CD14-positive monocyte (primary cell): ENCODE results near the gene SERINC2. TPM values are rescaled to one million over a fixed set of nuclear protein-coding genes. Genes with fewer than 3 reads are reported as not detected.
"Not testable (repeated sequence)": the region's sequence is repeated elsewhere in the genome, so short reads cannot be mapped to it uniquely, and the experiment has no call there.

Experiments
- DNase-seq, 3 donors: peaks; one replicate each; pipeline ENCODE4 v3.0.0-alpha.2; 2011 to 2022
- H2AFZ ChIP-seq: 2 replicates; pipeline ENCODE4 v1.6.0; 2012; ENCODE audit warnings: mild to moderate bottlenecking, low read depth, low read length, inconsistent platforms; ENCODE audit not compliant: insufficient read depth, poor library complexity, severe bottlenecking
- H3K27ac ChIP-seq, 2 donors: 1 replicate in 1 of 2; 2 replicates in 1 of 2; pipeline ENCODE4 v1.5.1; 2012 to 2013; ENCODE audit warnings: low read length in 2 of 2, control low read depth in 1 of 2, inconsistent platforms in 1 of 2, low read depth in 1 of 2, mild to moderate bottlenecking in 1 of 2
- H3K27me3 ChIP-seq, 2 donors: one replicate each; pipeline versions ENCODE4 v1.6.0 to v1.6.1; 2011 to 2013; ENCODE audit warnings: low read length in 2 of 2; ENCODE audit not compliant: control insufficient read depth in 2 of 2, insufficient read depth in 2 of 2
- H3K36me3 ChIP-seq, 2 donors: replicated peaks in 1 of 2; 1 replicate in 1 of 2; 2 replicates in 1 of 2; pipeline versions ENCODE4 v1.5.1 to v1.6.1; 2012 to 2013; ENCODE audit warnings: low read length in 2 of 2, control low read depth in 1 of 2, inconsistent platforms in 1 of 2, mild to moderate bottlenecking in 1 of 2; ENCODE audit not compliant: insufficient read depth in 2 of 2, control insufficient read depth in 1 of 2
- H3K4me1 ChIP-seq, 2 donors: 1 replicate in 1 of 2; 2 replicates in 1 of 2; pipeline versions ENCODE4 v1.5.1 to v1.6.1; 2012 to 2013; ENCODE audit warnings: low read length in 2 of 2, control low read depth in 1 of 2, inconsistent platforms in 1 of 2, mild to moderate bottlenecking in 1 of 2, moderate library complexity in 1 of 2; ENCODE audit not compliant: insufficient read depth in 2 of 2, control insufficient read depth in 1 of 2
- H3K4me2 ChIP-seq: replicated peaks from 2 replicates; pipeline ENCODE3; 2012; ENCODE audit warnings: low read length, moderate library complexity, mild to moderate bottlenecking; ENCODE audit not compliant: poor library complexity, severe bottlenecking; ENCODE audit errors: extremely low read depth
- H3K4me3 ChIP-seq, 3 experiments: fragments of 200-600 bp in 1 of 3; sonication (generic) in 1 of 3; replicated peaks in 1 of 3; 1 replicate in 2 of 3; 2 replicates in 1 of 3; pipeline ENCODE4 v1.5.1; 2011 to 2013; ENCODE audit warnings: low read length in 3 of 3, mild to moderate bottlenecking in 3 of 3, control low read depth in 2 of 3, low read depth in 2 of 3, inconsistent platforms in 1 of 3, moderate library complexity in 1 of 3
- H3K79me2 ChIP-seq: 2 replicates; pipeline ENCODE4 v1.6.0; 2012; ENCODE audit warnings: mild to moderate bottlenecking, control low read depth, inconsistent platforms, low read length, moderate library complexity; ENCODE audit not compliant: insufficient read depth
- H3K9ac ChIP-seq: 2 replicates; pipeline ENCODE4 v1.6.0; 2017; ENCODE audit warnings: low read length, mild to moderate bottlenecking; ENCODE audit not compliant: insufficient read depth, poor library complexity, severe bottlenecking
- H3K9me3 ChIP-seq, 2 donors: replicated peaks in 1 of 2; 1 replicate in 1 of 2; 2 replicates in 1 of 2; pipeline versions ENCODE4 v1.5.1 to v1.6.1; 2012 to 2013; ENCODE audit warnings: low read length in 2 of 2, control low read depth in 1 of 2; ENCODE audit not compliant: control insufficient read depth in 1 of 2, insufficient read depth in 1 of 2
- H4K20me1 ChIP-seq: 2 replicates; pipeline ENCODE4 v1.6.0; 2012; ENCODE audit warnings: mild to moderate bottlenecking, low read length, control low read depth, moderate library complexity; ENCODE audit not compliant: insufficient read depth
- H3K27ac Mint-ChIP-seq, 7 donors: one replicate each; pipeline ENCODE4 v1.8.0; 2020; ENCODE audit warnings: mild to moderate bottlenecking in 7 of 7, mixed read lengths in 7 of 7, moderate library complexity in 6 of 7, inconsistent platforms in 2 of 7
- H3K27me3 Mint-ChIP-seq, 3 donors: one replicate each; pipeline ENCODE4 v1.8.0; 2021 to 2022; ENCODE audit warnings: low read depth in 3 of 3, mild to moderate bottlenecking in 3 of 3, mixed read lengths in 3 of 3, moderate library complexity in 3 of 3, inconsistent platforms in 1 of 3
- H3K36me3 Mint-ChIP-seq, 2 donors: one replicate each; pipeline ENCODE4 v1.8.0; 2020; ENCODE audit warnings: mixed read lengths in 2 of 2, inconsistent platforms in 1 of 2, mild to moderate bottlenecking in 1 of 2
- H3K4me1 Mint-ChIP-seq: one replicate; pipeline ENCODE4 v1.8.0; 2020; ENCODE audit warnings: mild to moderate bottlenecking, mixed read lengths
- H3K4me3 Mint-ChIP-seq, 2 donors: one replicate each; pipeline ENCODE4 v1.8.0; 2020; ENCODE audit warnings: mild to moderate bottlenecking in 2 of 2, mixed read lengths in 2 of 2, moderate library complexity in 1 of 2
- H3K9me3 Mint-ChIP-seq, 7 donors: one replicate each; pipeline ENCODE4 v1.8.0; 2020 to 2022; ENCODE audit warnings: mixed read lengths in 7 of 7, mild to moderate bottlenecking in 6 of 7, moderate library complexity in 6 of 7, inconsistent platforms in 2 of 7
- CTCF ChIP-seq: fragments of 200-600 bp; IDR thresholded peaks from one replicate; pipeline ENCODE4 v1.8.0; 2022; ENCODE audit warnings: antibody characterized with exemption, mild to moderate bottlenecking
- WGBS: methylation state at CpG from one replicate; pipeline ENCODE4 v1.1.5; 2013; ENCODE audit warnings: missing lambda C conversion rate; ENCODE audit not compliant: insufficient coverage; 5-methylcytosine and 5-hydroxymethylcytosine counted together
- intact Hi-C, 2 donors: fragments of 100-400 bp; cut with micrococcal nuclease; formaldehyde crosslinking; loops; one replicate each; pipeline versions ENCODE4 v1.15.0 to v1.15.1; 2023
- polyA plus RNA-seq, 3 donors: library from polyadenylated mRNA; depleted of rRNA in 1 of 3; unstranded in 2 of 3; stranded (reverse) in 1 of 3; fragments of 300-500 nt in 2 of 3; fragments of >200 nt in 1 of 3; fragmentation: Illumina TruSeq in 2 of 3; gene quantifications; 1 replicate in 2 of 3; 2 replicates in 1 of 3; pipeline ENCODE4 v1.2.3, GENCODE V29; 2012 to 2021

SERINC2 gene
- polyA plus RNA-seq, 3 donors, result 4.1 to 12.6 (median 7.8) TPM

GRCh38 chr1:31429583-31429982, 16.6 kb downstream of the SERINC2 start:
- no peak overlapping the region for H3K9ac ChIP-seq
- H3K27me3 ChIP-seq, result no peaks in the 10 kb centered on the region
- no peak overlapping the region for H3K4me3 Mint-ChIP-seq
- H3K36me3 ChIP-seq, result no peaks in the 10 kb centered on the region
- no peak overlapping the region for H3K27ac Mint-ChIP-seq
- intact Hi-C loops, result loop anchor here in 1 of 2 donors (10.0 kb wide), 1 partner anchor 115 kb away; no protein-coding TSS in a partner anchor
- H3K4me3 ChIP-seq, result no peak overlapping the region
- H3K36me3 Mint-ChIP-seq, result peaks cover 0 to 5% of the 10 kb centered on the region in 2 donors
- H3K9me3 ChIP-seq, result no peaks in the 10 kb centered on the region
- H2AFZ ChIP-seq, result no peak overlapping the region
- no CpG with 5 or more reads among the region's 6 CpGs for WGBS
- H3K4me1 Mint-ChIP-seq, result no peaks in the 10 kb centered on the region
- no peak overlapping the region for H3K4me2 ChIP-seq
- peaks cover 0 to 2% (median 0%) of the 10 kb centered on the region in 3 donors for H3K27me3 Mint-ChIP-seq
- no peak overlapping the region for H3K27ac ChIP-seq
- no peaks in the 10 kb centered on the region for H3K4me1 ChIP-seq
- H4K20me1 ChIP-seq, result no peaks in the 10 kb centered on the region
- no peak for TF ChIP-seq CTCF
- H3K9me3 Mint-ChIP-seq, result no peaks in the 10 kb centered on the region
- no peak for DNase-seq
- H3K79me2 ChIP-seq, result no peaks in the 10 kb centered on the region

GRCh38 chr1:31431351-31432257, 18.6 kb downstream of the SERINC2 start:
- DNase-seq, H2AFZ ChIP-seq, H3K9ac ChIP-seq, H3K36me3 Mint-ChIP-seq, H3K36me3 ChIP-seq, H3K27ac ChIP-seq, H3K9me3 Mint-ChIP-seq, H3K27me3 Mint-ChIP-seq, H3K79me2 ChIP-seq, H4K20me1 ChIP-seq, H3K4me2 ChIP-seq, intact Hi-C loops, H3K27me3 ChIP-seq, H3K4me3 Mint-ChIP-seq, H3K4me1 Mint-ChIP-seq, H3K4me1 ChIP-seq, H3K4me3 ChIP-seq, H3K9me3 ChIP-seq: not testable (repeated sequence)
- WGBS, result 88% methylated on average over 2 of the region's 3 CpGs
- peak overlapping the region in 1 of 7 donors; percentile 16 for H3K27ac Mint-ChIP-seq
